ENCODE measurements around the gene ANO10.

DNA sequence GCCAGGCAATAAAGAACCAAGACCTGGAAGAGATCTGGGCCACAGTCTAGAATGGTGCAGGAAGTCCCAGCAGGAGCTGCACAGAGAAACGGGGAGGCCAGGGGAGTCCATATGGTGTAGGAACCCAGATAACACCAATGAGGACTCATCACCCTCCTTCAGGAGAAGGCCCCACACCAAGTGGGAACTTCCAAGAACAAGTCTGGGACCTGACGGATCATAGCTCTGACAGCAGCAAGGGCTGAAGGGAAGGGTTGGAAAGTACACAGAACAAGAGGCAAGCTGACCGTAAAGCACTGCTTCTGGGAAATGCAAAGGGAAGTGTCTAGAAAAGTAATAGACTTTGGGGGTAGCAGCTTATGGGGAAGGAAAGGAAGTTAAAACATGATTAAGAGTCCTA, 34.5 kb downstream of the ANO10 start:
- TF ChIP-seq, protein P1, sequence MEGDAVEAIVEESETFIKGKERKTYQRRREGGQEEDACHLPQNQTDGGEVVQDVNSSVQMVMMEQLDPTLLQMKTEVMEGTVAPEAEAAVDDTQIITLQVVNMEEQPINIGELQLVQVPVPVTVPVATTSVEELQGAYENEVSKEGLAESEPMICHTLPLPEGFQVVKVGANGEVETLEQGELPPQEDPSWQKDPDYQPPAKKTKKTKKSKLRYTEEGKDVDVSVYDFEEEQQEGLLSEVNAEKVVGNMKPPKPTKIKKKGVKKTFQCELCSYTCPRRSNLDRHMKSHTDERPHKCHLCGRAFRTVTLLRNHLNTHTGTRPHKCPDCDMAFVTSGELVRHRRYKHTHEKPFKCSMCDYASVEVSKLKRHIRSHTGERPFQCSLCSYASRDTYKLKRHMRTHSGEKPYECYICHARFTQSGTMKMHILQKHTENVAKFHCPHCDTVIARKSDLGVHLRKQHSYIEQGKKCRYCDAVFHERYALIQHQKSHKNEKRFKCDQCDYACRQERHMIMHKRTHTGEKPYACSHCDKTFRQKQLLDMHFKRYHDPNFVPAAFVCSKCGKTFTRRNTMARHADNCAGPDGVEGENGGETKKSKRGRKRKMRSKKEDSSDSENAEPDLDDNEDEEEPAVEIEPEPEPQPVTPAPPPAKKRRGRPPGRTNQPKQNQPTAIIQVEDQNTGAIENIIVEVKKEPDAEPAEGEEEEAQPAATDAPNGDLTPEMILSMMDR (IDR thresholded peaks at IDR 0.05), result no peak
- no peak for TF ChIP-seq TCF7L2 (IDR thresholded peaks at IDR 0.05; ENCODE audit: low read depth, low read length)

All from Panc1 (cell line).